Measurements from ENCODE around the gene RPGRIP1L. TPM values are rescaled to one million over a fixed set of nuclear protein-coding genes. Genes with fewer than 3 reads are reported as not detected.

The RPGRIP1L gene
- total and polyA plus RNA-seq, 2 of the 13 experiments (the other 11 are each of a cell fraction or from before 2014, with no cell fraction given): 5.0 to 13.5 TPM

DNA sequence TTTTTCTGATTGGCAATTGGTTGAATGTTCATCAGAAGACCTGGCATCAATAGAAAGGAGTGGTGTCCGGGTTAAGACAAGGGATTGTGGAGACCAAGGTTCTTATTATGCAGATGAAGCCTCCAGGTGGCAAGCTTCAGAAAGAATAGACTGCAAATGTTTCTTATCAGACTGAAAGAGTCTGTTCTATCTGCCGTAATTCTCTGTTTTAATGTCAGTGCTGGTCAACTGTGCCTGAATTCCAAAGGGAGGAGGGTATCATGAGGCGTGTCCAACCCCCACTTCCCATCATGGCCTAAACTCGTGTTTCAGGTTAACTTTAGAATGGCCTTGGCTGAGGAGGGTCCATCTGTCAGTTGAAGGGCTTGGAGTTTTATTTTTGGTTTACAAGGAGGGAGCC, 140.2 kb downstream of the RPGRIP1L start:
- no TSS peak for BruUV-seq (replicated peaks)
- ATAC-seq: no peak
- H4K20me1 ChIP-seq (ENCODE audit: insufficient read depth, low read length): no peaks in the 10 kb centered on the region
- no peaks in the 10 kb centered on the region for H3K4me1 ChIP-seq (ENCODE audit: insufficient read depth, low read length)
- no peaks in the 10 kb centered on the region for H3K9me3 ChIP-seq (ENCODE audit: low read length)
- no peak for DNase-seq (ENCODE audit: low spot score)
- H3K4me3 ChIP-seq (replicated peaks in 1 of 3; ENCODE audit: insufficient read depth in 1 of 3, low read depth in 2 of 3, low read length in 3 of 3): no peak overlapping the region
- POLR2A ChIA-PET: no interaction called here
- no peaks in the 10 kb centered on the region for H3K79me2 ChIP-seq (ENCODE audit: insufficient read depth, low read length)
- in situ Hi-C loops (cut with HindIII; ENCODE audit: extremely low pct_ligation_motif_present, low pct_unique_long_range_greater_than_20kb): no loop called here
- TF ChIP-seq MEIS1 (CRISPR knock-in tag; IDR thresholded peaks at IDR 0.05; ENCODE audit: borderline replicate concordance) (no peak), STAT6 (CRISPR knock-in tag; IDR thresholded peaks at IDR 0.05; ENCODE audit: borderline replicate concordance) (no peak), SKI (IDR thresholded peaks at IDR 0.05; ENCODE audit: partially characterized antibody) (no peak), ZNF768 (CRISPR knock-in tag; IDR thresholded peaks at IDR 0.05) (no peak), DNMT1 (CRISPR knock-in tag; IDR thresholded peaks at IDR 0.05) (no peak), HNRNPK (IDR thresholded peaks at IDR 0.05; ENCODE audit: low read depth, low read length, poor library complexity, severe bottlenecking) (no peak), NFIC (IDR thresholded peaks at IDR 0.05; ENCODE audit: low read length) (no peak), ATF2 (CRISPR knock-in tag; IDR thresholded peaks at IDR 0.05) (no peak), NCOA1 (CRISPR knock-in tag; IDR thresholded peaks at IDR 0.05) (no peak), ZNF816 (CRISPR knock-in tag; IDR thresholded peaks at IDR 0.05; ENCODE audit: borderline replicate concordance) (no peak), ZNF468 (CRISPR knock-in tag; IDR thresholded peaks at IDR 0.05) (no peak), GABPB1 (CRISPR knock-in tag; IDR thresholded peaks at IDR 0.05) (no peak), GFI1 (CRISPR knock-in tag; IDR thresholded peaks at IDR 0.05; ENCODE audit: borderline replicate concordance) (no peak), ZNF850 (CRISPR knock-in tag; conservative IDR thresholded peaks at IDR 0.05) (no peak), ZNF337 (CRISPR knock-in tag; IDR thresholded peaks at IDR 0.05; ENCODE audit: borderline replicate concordance, low read depth) (no peak), MBNL3 (CRISPR knock-in tag; conservative IDR thresholded peaks at IDR 0.05) (no peak)
- TF ChIP-seq, protein P1, sequence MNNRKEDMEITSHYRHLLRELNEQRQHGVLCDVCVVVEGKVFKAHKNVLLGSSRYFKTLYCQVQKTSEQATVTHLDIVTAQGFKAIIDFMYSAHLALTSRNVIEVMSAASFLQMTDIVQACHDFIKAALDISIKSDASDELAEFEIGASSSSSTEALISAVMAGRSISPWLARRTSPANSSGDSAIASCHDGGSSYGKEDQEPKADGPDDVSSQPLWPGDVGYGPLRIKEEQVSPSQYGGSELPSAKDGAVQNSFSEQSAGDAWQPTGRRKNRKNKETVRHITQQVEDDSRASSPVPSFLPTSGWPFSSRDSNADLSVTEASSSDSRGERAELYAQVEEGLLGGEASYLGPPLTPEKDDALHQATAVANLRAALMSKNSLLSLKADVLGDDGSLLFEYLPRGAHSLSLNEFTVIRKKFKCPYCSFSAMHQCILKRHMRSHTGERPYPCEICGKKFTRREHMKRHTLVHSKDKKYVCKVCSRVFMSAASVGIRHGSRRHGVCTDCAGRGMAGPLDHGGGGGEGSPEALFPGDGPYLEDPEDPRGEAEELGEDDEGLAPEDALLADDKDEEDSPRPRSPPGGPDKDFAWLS (CRISPR knock-in tag; IDR thresholded peaks at IDR 0.05; ENCODE audit: borderline replicate concordance): no peak
- TF ChIP-seq, protein P2, sequence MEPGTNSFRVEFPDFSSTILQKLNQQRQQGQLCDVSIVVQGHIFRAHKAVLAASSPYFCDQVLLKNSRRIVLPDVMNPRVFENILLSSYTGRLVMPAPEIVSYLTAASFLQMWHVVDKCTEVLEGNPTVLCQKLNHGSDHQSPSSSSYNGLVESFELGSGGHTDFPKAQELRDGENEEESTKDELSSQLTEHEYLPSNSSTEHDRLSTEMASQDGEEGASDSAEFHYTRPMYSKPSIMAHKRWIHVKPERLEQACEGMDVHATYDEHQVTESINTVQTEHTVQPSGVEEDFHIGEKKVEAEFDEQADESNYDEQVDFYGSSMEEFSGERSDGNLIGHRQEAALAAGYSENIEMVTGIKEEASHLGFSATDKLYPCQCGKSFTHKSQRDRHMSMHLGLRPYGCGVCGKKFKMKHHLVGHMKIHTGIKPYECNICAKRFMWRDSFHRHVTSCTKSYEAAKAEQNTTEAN (CRISPR knock-in tag; conservative IDR thresholded peaks at IDR 0.05): no peak
- 39% methylated on average over 4 of the region's 4 CpGs for WGBS (ENCODE audit: low lambda C conversion rate)
- H3K27me3 ChIP-seq (ENCODE audit: control insufficient read depth in 1 of 2, insufficient read depth in 2 of 2, low read length in 2 of 2): peaks cover 0 to 11% of the 10 kb centered on the region in 2 experiments; a peak in 2 of 5 replicates
- intact Hi-C loops (cut with micrococcal nuclease; ENCODE audit: unreplicated experiment): no loop called here
- H2AFZ ChIP-seq (ENCODE audit: low read length): no peak overlapping the region
- no peak for FAIRE-seq
- H3K4me2 ChIP-seq (ENCODE audit: low read depth, low read length): no peak overlapping the region
- no peak overlapping the region for H3K9ac ChIP-seq (ENCODE audit: insufficient read depth, low read depth, low read length)
- no peak overlapping the region for H3K27ac ChIP-seq (ENCODE audit: extremely low read length, insufficient read depth, low read length)
- CTCF ChIA-PET (ENCODE audit: low intra/inter-chr PET ratio, low total read pairs): no interaction called here
- H3K36me3 ChIP-seq (replicated peaks in 1 of 2; ENCODE audit: control insufficient read depth in 1 of 2, insufficient read depth in 2 of 2, low read length in 2 of 2): no peaks in the 10 kb centered on the region
